GM04503 (cell line): Measurements from ENCODE around the gene TBL1X.
"Not testable (repeated sequence)": the region's sequence is repeated elsewhere in the genome, so short reads cannot be mapped to it uniquely, and the experiment has no call there.

Source experiments
- DNase-seq: peaks from one replicate; pipeline ENCODE4 v3.0.0-alpha.2; 2012; ENCODE audit warnings: low read depth

TBL1X gene

GRCh38 chrX:9536156-9536555 lies 71.3 kb downstream of the TBL1X start:
- not testable (repeated sequence) for DNase-seq

GRCh38 chrX:9537781-9538180 lies 72.9 kb downstream of the TBL1X start:
- DNase-seq, result no peak

- DNase-seq, result no peak
These were observed 73.7 kb downstream of the TBL1X start for GRCh38 chrX:9538544-9539045.

- DNase-seq, result no peak
These were observed 74.9 kb downstream of the TBL1X start for GRCh38 chrX:9539605-9540387.

GRCh38 chrX:9542106-9542760 lies 77.4 kb downstream of the TBL1X start:
- no peak for DNase-seq

GRCh38 chrX:9542761-9543111 lies 77.9 kb downstream of the TBL1X start:
- DNase-seq, result no peak

- DNase-seq, result no peak
These were observed 90.5 kb downstream of the TBL1X start for GRCh38 chrX:9555354-9555753.

GRCh38 chrX:9557091-9557490 lies 92.2 kb downstream of the TBL1X start:
- DNase-seq, result no peak

GRCh38 chrX:9557521-9557920 lies 92.7 kb downstream of the TBL1X start:
- DNase-seq, result no peak

- DNase-seq, result no peak
These were observed 93.8 kb downstream of the TBL1X start for GRCh38 chrX:9558615-9559014.

- DNase-seq, result no peak
These were observed 95.4 kb downstream of the TBL1X start for GRCh38 chrX:9560219-9560618.

- no peak for DNase-seq
These were observed 96.3 kb downstream of the TBL1X start for GRCh38 chrX:9561199-9561598.

- peak; percentile 59 for DNase-seq
These were observed 98.0 kb downstream of the TBL1X start for GRCh38 chrX:9562851-9563250.

- DNase-seq, result peak; percentile 39
These were observed 101.3 kb downstream of the TBL1X start for GRCh38 chrX:9566150-9566621.

GRCh38 chrX:9569876-9570301 lies 105.0 kb downstream of the TBL1X start:
- DNase-seq, result peak; percentile 49

GRCh38 chrX:9573282-9574106 lies 108.6 kb downstream of the TBL1X start:
- no peak for DNase-seq

GRCh38 chrX:9576059-9576458 lies 111.2 kb downstream of the TBL1X start:
- no peak for DNase-seq

- no peak for DNase-seq
These were observed 112.7 kb downstream of the TBL1X start for GRCh38 chrX:9577555-9577954.

GRCh38 chrX:9578083-9578779 lies 113.4 kb downstream of the TBL1X start:
- no peak for DNase-seq

- no peak for DNase-seq
These were observed 117.0 kb downstream of the TBL1X start for GRCh38 chrX:9581771-9582385.

- DNase-seq, result no peak
These were observed 118.1 kb downstream of the TBL1X start for GRCh38 chrX:9582956-9583355.
